ENCODE measurements around the gene CCL19. TPM values are rescaled to one million over a fixed set of nuclear protein-coding genes. Genes with fewer than 3 reads are reported as not detected.

CCL19 gene
- total and polyA plus RNA-seq, 2 experiments from 2014 or later = not detected

DNA sequence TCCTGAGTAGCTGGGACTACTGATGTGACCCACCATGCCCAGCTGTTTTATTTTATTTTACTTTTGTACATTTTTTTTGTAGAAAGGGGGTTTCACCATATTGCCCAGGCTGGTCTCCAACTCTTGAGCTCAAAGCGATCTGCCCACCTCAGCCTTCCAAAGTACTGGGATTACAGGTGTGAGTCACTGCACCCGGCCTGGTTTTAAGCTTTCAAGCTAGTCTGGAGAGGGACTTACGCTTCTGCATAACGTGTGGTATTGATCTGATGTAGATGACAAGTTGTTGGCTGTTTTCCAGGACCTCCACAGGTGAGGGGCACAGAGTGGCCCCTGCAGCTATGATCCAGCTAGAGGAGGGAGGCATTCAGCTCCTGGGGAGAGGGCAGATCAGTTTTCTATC is 25.6 kb upstream of the CCL19 start (continued):
- TF ChIP-seq NANOG (IDR thresholded peaks at IDR 0.05; ENCODE audit: borderline replicate concordance) (no peak), CREB1 (CRISPR knock-in tag; IDR thresholded peaks at IDR 0.05; ENCODE audit: low read depth) (no peak)

DNA sequence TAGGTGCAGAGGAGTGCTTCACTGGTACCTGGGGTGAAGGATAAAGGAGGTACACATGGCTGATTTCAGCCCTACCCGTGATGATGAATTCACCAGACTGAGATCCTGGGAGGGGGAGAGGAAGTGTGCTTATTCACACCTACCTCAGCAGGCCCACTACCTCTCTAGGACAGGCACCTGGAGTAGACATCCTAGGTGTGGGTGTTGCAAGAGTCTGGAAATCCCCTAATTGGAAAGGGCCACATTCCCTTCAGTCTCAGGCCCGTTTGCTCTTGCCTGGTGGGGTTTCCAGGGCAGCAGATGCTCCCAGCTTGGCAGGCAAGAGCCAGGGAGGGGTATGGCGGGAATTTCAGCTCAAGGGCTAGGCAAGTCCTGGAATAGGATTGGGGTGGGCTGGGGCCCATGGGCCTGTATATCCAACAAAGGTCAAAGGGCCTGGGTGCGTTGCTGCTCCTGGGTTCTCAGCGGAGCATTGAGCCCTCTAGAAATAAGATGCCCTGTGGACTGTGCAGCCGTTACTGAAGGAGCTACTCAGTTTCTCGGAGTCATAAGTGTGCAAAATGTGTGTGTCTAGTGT is 24.7 kb upstream of the CCL19 start:
- ATAC-seq = no peak; the same call in 1 of the 3 replicates
- H4K20me1 ChIP-seq (replicated peaks; ENCODE audit: insufficient read depth) = no peaks in the 10 kb centered on the region
- H3K4me2 ChIP-seq = no peak overlapping the region
- no peak for DNase-seq (ENCODE audit: low spot score)
- H3K27me3 Mint-ChIP-seq (ENCODE audit: insufficient read depth, low read depth, poor library complexity) = peaks cover 2% of the 10 kb centered on the region
- no peak overlapping the region for H3K27ac ChIP-seq (ENCODE audit: low read depth)
- no peak overlapping the region for H3K27ac Mint-ChIP-seq
- no peaks in the 10 kb centered on the region for H3K27me3 ChIP-seq (ENCODE audit: insufficient read depth)
- no peaks in the 10 kb centered on the region for H3K4me1 Mint-ChIP-seq
- no peaks in the 10 kb centered on the region for H3F3A ChIP-seq (replicated peaks; ENCODE audit: low read depth)
- H3K4me3 ChIP-seq = no peak overlapping the region
- H3K9me2 ChIP-seq (ENCODE audit: insufficient read depth) = 0 out of 2 replicates have a peak, but pooled peaks cover 6% of the 10 kb centered on the region
- no peaks in the 10 kb centered on the region; the same call in 2 of the 3 replicates for H3K36me3 Mint-ChIP-seq (ENCODE audit: low read depth)
- H3K9me3 Mint-ChIP-seq = no peaks in the 10 kb centered on the region
- H3K79me2 ChIP-seq (replicated peaks; ENCODE audit: insufficient read depth) = no peaks in the 10 kb centered on the region
- H3K4me1 ChIP-seq (ENCODE audit: insufficient read depth) = no peaks in the 10 kb centered on the region
- TF ChIP-seq POLR2AphosphoS5 (IDR thresholded peaks at IDR 0.05; ENCODE audit: low read depth) (no peak), NANOG (IDR thresholded peaks at IDR 0.05; ENCODE audit: borderline replicate concordance) (no peak), ZNF331 (CRISPR knock-in tag; IDR thresholded peaks at IDR 0.05; ENCODE audit: low read depth) (no peak), STAT1 (IDR thresholded peaks at IDR 0.05; ENCODE audit: unreplicated experiment) (no peak), EZH2 (IDR thresholded peaks at IDR 0.05; ENCODE audit: low read depth, unreplicated experiment) (no peak), ZNF114 (CRISPR knock-in tag; IDR thresholded peaks at IDR 0.05) (no peak), CREB1 (CRISPR knock-in tag; IDR thresholded peaks at IDR 0.05; ENCODE audit: low read depth) (no peak), JUNB (IDR thresholded peaks at IDR 0.05; ENCODE audit: unreplicated experiment) (no peak)
- TF ChIP-seq, protein P1, sequence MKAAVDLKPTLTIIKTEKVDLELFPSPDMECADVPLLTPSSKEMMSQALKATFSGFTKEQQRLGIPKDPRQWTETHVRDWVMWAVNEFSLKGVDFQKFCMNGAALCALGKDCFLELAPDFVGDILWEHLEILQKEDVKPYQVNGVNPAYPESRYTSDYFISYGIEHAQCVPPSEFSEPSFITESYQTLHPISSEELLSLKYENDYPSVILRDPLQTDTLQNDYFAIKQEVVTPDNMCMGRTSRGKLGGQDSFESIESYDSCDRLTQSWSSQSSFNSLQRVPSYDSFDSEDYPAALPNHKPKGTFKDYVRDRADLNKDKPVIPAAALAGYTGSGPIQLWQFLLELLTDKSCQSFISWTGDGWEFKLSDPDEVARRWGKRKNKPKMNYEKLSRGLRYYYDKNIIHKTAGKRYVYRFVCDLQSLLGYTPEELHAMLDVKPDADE (IDR thresholded peaks at IDR 0.05) = no peak
- TF ChIP-seq, protein P2, sequence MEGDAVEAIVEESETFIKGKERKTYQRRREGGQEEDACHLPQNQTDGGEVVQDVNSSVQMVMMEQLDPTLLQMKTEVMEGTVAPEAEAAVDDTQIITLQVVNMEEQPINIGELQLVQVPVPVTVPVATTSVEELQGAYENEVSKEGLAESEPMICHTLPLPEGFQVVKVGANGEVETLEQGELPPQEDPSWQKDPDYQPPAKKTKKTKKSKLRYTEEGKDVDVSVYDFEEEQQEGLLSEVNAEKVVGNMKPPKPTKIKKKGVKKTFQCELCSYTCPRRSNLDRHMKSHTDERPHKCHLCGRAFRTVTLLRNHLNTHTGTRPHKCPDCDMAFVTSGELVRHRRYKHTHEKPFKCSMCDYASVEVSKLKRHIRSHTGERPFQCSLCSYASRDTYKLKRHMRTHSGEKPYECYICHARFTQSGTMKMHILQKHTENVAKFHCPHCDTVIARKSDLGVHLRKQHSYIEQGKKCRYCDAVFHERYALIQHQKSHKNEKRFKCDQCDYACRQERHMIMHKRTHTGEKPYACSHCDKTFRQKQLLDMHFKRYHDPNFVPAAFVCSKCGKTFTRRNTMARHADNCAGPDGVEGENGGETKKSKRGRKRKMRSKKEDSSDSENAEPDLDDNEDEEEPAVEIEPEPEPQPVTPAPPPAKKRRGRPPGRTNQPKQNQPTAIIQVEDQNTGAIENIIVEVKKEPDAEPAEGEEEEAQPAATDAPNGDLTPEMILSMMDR (conservative IDR thresholded peaks at IDR 0.05; ENCODE audit: low read depth in 2 of 2) = no peak
- TF ChIP-seq, protein P3, sequence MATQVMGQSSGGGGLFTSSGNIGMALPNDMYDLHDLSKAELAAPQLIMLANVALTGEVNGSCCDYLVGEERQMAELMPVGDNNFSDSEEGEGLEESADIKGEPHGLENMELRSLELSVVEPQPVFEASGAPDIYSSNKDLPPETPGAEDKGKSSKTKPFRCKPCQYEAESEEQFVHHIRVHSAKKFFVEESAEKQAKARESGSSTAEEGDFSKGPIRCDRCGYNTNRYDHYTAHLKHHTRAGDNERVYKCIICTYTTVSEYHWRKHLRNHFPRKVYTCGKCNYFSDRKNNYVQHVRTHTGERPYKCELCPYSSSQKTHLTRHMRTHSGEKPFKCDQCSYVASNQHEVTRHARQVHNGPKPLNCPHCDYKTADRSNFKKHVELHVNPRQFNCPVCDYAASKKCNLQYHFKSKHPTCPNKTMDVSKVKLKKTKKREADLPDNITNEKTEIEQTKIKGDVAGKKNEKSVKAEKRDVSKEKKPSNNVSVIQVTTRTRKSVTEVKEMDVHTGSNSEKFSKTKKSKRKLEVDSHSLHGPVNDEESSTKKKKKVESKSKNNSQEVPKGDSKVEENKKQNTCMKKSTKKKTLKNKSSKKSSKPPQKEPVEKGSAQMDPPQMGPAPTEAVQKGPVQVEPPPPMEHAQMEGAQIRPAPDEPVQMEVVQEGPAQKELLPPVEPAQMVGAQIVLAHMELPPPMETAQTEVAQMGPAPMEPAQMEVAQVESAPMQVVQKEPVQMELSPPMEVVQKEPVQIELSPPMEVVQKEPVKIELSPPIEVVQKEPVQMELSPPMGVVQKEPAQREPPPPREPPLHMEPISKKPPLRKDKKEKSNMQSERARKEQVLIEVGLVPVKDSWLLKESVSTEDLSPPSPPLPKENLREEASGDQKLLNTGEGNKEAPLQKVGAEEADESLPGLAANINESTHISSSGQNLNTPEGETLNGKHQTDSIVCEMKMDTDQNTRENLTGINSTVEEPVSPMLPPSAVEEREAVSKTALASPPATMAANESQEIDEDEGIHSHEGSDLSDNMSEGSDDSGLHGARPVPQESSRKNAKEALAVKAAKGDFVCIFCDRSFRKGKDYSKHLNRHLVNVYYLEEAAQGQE (IDR thresholded peaks at IDR 0.05; ENCODE audit: unreplicated experiment) = no peak
- TF ChIP-seq, protein P4, sequence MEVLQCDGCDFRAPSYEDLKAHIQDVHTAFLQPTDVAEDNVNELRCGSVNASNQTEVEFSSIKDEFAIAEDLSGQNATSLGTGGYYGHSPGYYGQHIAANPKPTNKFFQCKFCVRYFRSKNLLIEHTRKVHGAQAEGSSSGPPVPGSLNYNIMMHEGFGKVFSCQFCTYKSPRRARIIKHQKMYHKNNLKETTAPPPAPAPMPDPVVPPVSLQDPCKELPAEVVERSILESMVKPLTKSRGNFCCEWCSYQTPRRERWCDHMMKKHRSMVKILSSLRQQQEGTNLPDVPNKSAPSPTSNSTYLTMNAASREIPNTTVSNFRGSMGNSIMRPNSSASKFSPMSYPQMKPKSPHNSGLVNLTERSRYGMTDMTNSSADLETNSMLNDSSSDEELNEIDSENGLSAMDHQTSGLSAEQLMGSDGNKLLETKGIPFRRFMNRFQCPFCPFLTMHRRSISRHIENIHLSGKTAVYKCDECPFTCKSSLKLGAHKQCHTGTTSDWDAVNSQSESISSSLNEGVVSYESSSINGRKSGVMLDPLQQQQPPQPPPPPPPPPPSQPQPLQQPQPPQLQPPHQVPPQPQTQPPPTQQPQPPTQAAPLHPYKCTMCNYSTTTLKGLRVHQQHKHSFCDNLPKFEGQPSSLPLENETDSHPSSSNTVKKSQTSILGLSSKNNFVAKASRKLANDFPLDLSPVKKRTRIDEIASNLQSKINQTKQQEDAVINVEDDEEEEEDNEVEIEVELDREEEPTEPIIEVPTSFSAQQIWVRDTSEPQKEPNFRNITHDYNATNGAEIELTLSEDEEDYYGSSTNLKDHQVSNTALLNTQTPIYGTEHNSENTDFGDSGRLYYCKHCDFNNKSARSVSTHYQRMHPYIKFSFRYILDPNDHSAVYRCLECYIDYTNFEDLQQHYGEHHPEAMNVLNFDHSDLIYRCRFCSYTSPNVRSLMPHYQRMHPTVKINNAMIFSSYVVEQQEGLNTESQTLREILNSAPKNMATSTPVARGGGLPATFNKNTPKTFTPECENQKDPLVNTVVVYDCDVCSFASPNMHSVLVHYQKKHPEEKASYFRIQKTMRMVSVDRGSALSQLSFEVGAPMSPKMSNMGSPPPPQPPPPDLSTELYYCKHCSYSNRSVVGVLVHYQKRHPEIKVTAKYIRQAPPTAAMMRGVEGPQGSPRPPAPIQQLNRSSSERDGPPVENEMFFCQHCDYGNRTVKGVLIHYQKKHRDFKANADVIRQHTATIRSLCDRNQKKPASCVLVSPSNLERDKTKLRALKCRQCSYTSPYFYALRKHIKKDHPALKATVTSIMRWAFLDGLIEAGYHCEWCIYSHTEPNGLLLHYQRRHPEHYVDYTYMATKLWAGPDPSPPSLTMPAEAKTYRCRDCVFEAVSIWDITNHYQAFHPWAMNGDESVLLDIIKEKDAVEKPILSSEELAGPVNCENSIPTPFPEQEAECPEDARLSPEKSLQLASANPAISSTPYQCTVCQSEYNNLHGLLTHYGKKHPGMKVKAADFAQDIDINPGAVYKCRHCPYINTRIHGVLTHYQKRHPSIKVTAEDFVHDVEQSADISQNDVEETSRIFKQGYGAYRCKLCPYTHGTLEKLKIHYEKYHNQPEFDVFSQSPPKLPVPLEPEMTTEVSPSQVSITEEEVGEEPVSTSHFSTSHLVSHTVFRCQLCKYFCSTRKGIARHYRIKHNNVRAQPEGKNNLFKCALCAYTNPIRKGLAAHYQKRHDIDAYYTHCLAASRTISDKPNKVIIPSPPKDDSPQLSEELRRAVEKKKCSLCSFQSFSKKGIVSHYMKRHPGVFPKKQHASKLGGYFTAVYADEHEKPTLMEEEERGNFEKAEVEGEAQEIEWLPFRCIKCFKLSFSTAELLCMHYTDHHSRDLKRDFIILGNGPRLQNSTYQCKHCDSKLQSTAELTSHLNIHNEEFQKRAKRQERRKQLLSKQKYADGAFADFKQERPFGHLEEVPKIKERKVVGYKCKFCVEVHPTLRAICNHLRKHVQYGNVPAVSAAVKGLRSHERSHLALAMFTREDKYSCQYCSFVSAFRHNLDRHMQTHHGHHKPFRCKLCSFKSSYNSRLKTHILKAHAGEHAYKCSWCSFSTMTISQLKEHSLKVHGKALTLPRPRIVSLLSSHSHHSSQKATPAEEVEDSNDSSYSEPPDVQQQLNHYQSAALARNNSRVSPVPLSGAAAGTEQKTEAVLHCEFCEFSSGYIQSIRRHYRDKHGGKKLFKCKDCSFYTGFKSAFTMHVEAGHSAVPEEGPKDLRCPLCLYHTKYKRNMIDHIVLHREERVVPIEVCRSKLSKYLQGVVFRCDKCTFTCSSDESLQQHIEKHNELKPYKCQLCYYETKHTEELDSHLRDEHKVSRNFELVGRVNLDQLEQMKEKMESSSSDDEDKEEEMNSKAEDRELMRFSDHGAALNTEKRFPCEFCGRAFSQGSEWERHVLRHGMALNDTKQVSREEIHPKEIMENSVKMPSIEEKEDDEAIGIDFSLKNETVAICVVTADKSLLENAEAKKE (CRISPR knock-in tag; IDR thresholded peaks at IDR 0.05) = no peak
- H3K36me3 ChIP-seq (ENCODE audit: insufficient read depth) = no peaks in the 10 kb centered on the region
- H3K4me3 Mint-ChIP-seq = no peak overlapping the region
- no peak overlapping the region for H2AFZ ChIP-seq

Measured in GM23338 (cell line).